GM12801 (cell line): ENCODE data around the gene RBP4.

Experiments used
- TF ChIP-seq, protein P1 (sequence below): IDR thresholded peaks from one replicate; pipeline ENCODE4 v1.5.1; 2011; ENCODE audit warnings: control low read depth; ENCODE audit not compliant: insufficient read length; ENCODE audit errors: extremely low read depth

Gene RBP4

GRCh38 chr10:93560541-93560940 lies 40.5 kb downstream of the RBP4 start:
- TF ChIP-seq, protein P1, sequence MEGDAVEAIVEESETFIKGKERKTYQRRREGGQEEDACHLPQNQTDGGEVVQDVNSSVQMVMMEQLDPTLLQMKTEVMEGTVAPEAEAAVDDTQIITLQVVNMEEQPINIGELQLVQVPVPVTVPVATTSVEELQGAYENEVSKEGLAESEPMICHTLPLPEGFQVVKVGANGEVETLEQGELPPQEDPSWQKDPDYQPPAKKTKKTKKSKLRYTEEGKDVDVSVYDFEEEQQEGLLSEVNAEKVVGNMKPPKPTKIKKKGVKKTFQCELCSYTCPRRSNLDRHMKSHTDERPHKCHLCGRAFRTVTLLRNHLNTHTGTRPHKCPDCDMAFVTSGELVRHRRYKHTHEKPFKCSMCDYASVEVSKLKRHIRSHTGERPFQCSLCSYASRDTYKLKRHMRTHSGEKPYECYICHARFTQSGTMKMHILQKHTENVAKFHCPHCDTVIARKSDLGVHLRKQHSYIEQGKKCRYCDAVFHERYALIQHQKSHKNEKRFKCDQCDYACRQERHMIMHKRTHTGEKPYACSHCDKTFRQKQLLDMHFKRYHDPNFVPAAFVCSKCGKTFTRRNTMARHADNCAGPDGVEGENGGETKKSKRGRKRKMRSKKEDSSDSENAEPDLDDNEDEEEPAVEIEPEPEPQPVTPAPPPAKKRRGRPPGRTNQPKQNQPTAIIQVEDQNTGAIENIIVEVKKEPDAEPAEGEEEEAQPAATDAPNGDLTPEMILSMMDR: no peak

DNA sequence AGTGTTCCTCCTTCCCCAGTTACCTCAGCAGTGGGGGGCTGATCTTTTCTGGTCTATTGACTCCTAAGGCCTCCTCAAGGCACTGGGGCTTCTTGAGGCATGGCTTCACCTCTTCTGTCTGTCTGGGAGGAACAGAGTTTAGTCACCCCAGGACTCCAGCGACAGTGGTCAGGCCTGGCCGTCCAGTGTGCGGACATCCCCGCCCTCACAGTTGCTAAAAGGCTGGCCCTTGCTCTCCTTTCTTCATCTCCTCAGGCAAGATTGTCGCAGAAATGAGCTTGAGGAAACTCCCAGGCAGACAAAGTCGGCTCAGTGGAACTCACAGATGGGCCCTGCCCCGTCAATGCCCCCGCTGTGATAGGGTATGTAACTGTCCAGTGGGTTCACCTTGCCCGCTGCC lies 41.5 kb downstream of the RBP4 start:
- TF ChIP-seq, protein P1: no peak

DNA sequence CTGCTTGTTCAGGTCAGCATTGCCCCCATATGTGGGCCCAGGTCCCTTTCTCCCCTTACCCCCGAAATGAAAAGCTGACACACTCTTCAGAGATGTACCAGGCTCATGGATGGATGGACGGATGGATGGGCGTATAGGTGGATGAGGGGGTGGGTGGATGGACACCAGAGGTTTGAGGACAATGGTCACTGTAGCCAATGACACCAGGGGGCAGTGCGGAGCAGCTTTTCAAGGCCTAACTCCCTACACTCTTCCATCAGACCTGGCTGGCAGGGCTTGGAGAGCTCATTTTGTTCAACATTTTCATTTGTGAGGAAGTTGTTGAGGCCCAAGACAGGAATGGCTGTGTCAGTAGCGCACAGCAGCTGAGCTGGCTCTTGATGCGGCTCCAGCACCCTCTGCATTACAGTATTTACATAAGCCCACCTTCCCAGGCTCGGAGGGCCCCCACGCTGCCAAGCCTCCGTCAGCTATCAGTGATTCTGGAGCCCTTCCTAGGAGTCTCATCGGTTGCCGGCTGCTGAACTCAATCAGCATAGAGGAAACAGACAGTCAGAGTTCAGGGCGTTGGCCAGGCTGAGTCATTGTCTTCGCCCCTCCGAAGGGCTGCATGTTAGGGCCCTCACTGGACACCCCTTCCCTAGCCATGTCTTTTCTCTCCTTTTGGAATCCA lies 46.1 kb downstream of the RBP4 start:
- TF ChIP-seq, protein P1: no peak

- TF ChIP-seq, protein P1: no peak
Measured at GRCh38 chr10:93554316-93554663, 46.7 kb downstream of the RBP4 start.

DNA sequence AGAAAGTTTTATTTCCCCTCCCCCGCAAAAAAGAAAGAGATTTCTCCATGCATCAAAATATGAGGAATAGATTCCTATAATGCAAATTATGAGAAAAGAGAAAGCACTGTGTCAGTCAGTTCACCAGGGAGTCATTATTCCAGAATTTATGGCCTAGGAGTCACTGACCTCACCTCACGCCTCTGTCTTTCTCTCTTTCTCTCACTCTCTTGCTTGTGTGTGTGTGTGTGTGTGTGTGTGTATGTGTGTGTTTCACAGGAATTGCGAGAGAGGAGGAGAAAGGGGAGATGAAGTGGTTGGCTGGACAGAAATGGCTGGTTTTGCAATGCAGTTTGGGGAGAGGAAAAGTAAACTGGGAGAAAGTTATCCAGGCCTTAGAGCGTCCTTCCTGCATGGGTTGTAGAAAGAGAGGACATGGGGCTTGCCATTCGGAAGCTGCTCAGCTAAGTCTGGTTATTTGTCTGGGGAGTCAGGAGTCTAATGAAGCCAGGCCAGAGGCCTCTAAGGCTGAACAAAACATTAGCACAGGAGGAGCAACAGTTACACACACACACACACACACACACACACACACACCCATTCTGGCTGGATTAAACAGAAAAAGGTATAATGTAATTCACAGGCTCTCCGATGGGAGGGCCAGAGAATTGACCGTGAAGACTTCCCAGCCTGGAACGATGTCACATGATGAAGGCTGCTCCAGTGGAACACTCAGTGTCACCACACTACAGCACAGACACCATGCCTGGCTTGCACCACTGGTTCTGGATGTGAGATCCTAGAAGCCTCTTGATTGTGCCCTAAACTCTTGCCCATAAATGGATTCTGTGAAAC lies 47.3 kb downstream of the RBP4 start:
- TF ChIP-seq, protein P1: no peak

DNA sequence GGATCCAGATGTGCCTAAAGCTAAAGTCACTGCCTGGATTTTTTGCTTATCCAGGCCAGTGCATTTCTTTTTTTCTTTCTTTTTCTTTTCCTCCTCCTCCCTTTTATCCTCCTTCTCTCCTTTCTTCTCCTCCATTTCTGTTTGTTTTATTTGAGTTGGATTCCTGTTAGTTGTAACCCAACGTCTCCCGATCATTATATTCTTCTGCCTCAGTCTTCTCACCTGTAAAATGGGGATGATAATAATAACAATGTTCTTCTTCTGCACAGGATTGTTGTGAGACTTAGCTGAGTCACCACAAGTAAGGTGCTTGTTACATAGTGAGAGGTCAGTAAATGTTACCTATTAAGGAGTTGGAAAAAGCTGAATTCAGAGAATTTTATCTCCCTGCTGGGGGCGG lies 48.3 kb downstream of the RBP4 start:
- TF ChIP-seq, protein P1: no peak

DNA sequence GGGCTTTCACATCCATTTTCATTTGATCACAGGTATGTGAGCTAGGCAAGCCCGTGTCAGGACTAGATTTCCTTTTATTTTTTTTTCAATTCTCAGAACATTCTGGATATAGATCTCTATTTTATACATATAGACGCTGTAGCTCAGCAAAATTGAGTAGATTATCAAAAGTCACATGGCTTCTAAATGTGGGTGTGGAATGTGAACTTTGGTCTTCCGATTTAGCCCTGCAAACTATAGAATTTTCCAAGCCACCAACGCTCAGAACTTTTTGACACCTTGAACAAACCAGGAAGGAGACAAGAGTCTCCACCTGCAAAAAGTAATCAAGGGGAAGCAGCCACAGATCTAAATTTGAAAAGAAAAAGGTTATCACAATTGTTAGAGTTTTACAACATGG lies 50.4 kb downstream of the RBP4 start:
- TF ChIP-seq, protein P1: no peak
